ENCODE data around the gene ZFP64.

- no peak for TF ChIP-seq CTCF (IDR thresholded peaks at IDR 0.05; ENCODE audit: low read depth, low read length)
- TF ChIP-seq EZH2phosphoT487 (IDR thresholded peaks at IDR 0.05; ENCODE audit: low read depth), result no peak
These were observed 72.9 kb downstream of the ZFP64 start for GRCh38 chr20:52118696-52119095.
